SK-N-SH (cell line): Measurements from ENCODE around the gene SLAMF9. TPM values are rescaled to one million over a fixed set of nuclear protein-coding genes. Genes with fewer than 3 reads are reported as not detected.
A peak's percentile ranks its signal among the peaks of the same experiment; 100 is the strongest.

ENCODE experiments used
- CTCF ChIA-PET: fragments of 300-600, 350-600 bp; formaldehyde crosslinking; extraction: SDS; loops from one replicate; lab custom pipeline; 2021; lab: Yijun Ruan, JAX
- POLR2A ChIA-PET: fragments of 350-600 bp; sonication (Branson Sonifier 250); formaldehyde crosslinking; extraction: SDS; loops from one replicate; lab custom pipeline; 2020; ENCODE audit warnings: antibody characterized with exemption, inconsistent platforms; lab: Yijun Ruan, JAX
- DNase-seq: peaks from one replicate; pipeline ENCODE4 v3.0.0; 2012
- H2AFZ ChIP-seq: fragments of 200-600 bp; sonication (generic); 2 replicates; pipeline ENCODE4 v1.8.1; 2016; ENCODE audit warnings: antibody characterized with exemption, mild to moderate bottlenecking, low read depth
- H3F3A ChIP-seq: fragments of 200-600 bp; sonication (generic); replicated peaks from 2 replicates; pipeline ENCODE3; 2016; ENCODE audit warnings: antibody characterized with exemption, mild to moderate bottlenecking; ENCODE audit not compliant: insufficient read depth
- H3K27ac ChIP-seq, 2 experiments: fragments of 200-500 bp in 1 of 2; fragments of 200-600 bp in 1 of 2; sonication (Bioruptor generic) in 1 of 2; sonication (generic), shearing (Covaris generic) in 1 of 2; 2 replicates each; pipeline versions ENCODE4 v1.5.1 to v1.6.1; 2014 to 2016; ENCODE audit warnings: low read depth in 2 of 2, inconsistent platforms in 1 of 2, low read length in 1 of 2, mild to moderate bottlenecking in 1 of 2, mixed read lengths in 1 of 2
- H3K27me3 ChIP-seq: fragments of 200-600 bp; sonication (generic), shearing (Covaris generic); 2 replicates; pipeline ENCODE4 v1.6.1; 2016; ENCODE audit warnings: mixed run types; ENCODE audit not compliant: insufficient read depth
- H3K36me3 ChIP-seq, 2 experiments: fragments of 200-500 bp in 1 of 2; fragments of 200-600 bp in 1 of 2; sonication (Bioruptor generic) in 1 of 2; sonication (generic) in 1 of 2; replicated peaks in 1 of 2; 2 replicates each; pipeline versions ENCODE3 to v1.5.1; 2014 to 2016; ENCODE audit warnings: low read length in 1 of 2, mild to moderate bottlenecking in 1 of 2; ENCODE audit not compliant: insufficient read depth in 2 of 2, control insufficient read depth in 1 of 2
- H3K4me1 ChIP-seq, 2 experiments: fragments of 200-500 bp in 1 of 2; fragments of 200-600 bp in 1 of 2; sonication (Bioruptor generic) in 1 of 2; sonication (generic), shearing (Covaris generic) in 1 of 2; 2 replicates each; pipeline versions ENCODE4 v1.5.1 to v1.6.1; 2014 to 2016; ENCODE audit warnings: low read depth in 1 of 2, low read length in 1 of 2, mixed run types in 1 of 2; ENCODE audit not compliant: insufficient read depth in 2 of 2, control insufficient read depth in 1 of 2
- H3K4me2 ChIP-seq: fragments of 200-600 bp; sonication (generic), shearing (Covaris generic); 2 replicates; pipeline ENCODE4 v1.6.1; 2017; ENCODE audit warnings: mixed run types
- H3K4me3 ChIP-seq, 2 experiments: fragments of 200-500 bp in 1 of 2; fragments of 200-600 bp in 1 of 2; sonication (Bioruptor generic) in 1 of 2; sonication (generic), shearing (Covaris generic) in 1 of 2; 2 replicates each; pipeline versions ENCODE4 v1.5.1 to v1.8.1; 2014 to 2016; ENCODE audit warnings: low read depth in 2 of 2, inconsistent platforms in 1 of 2, low read length in 1 of 2, mild to moderate bottlenecking in 1 of 2, mixed read lengths in 1 of 2, moderate library complexity in 1 of 2
- H3K79me2 ChIP-seq: fragments of 200-600 bp; sonication (generic); 2 replicates; pipeline ENCODE4 v1.8.1; 2017; ENCODE audit warnings: mild to moderate bottlenecking; ENCODE audit not compliant: insufficient read depth
- H3K9ac ChIP-seq: fragments of 200-600 bp; sonication (generic); 2 replicates; pipeline ENCODE4 v1.6.1; 2017; ENCODE audit warnings: mixed run types
- H3K9me2 ChIP-seq: fragments of 200-600 bp; sonication (generic); 2 replicates; pipeline ENCODE4 v1.6.1; 2017; ENCODE audit warnings: mixed run types
- H3K9me3 ChIP-seq: fragments of 200-600 bp; sonication (generic); 2 replicates; pipeline ENCODE4 v1.6.1; 2017; ENCODE audit warnings: mixed run types, mild to moderate bottlenecking, moderate library complexity
- H4K20me1 ChIP-seq: fragments of 200-600 bp; sonication (generic); 2 replicates; pipeline ENCODE4 v1.6.1; 2017; ENCODE audit warnings: mild to moderate bottlenecking, mixed run types; ENCODE audit not compliant: insufficient read depth
- CHD2 ChIP-seq: fragments of 150-350 bp; IDR thresholded peaks from 2 replicates; pipeline ENCODE4 v1.6.1; 2018; ENCODE audit warnings: low read length; ENCODE audit not compliant: partially characterized antibody
- FOXM1 ChIP-seq: IDR thresholded peaks from 2 replicates; pipeline ENCODE4 v1.4.0; 2012; ENCODE audit warnings: low read depth, mild to moderate bottlenecking
- NFIC ChIP-seq: IDR thresholded peaks from 2 replicates; pipeline ENCODE4 v1.4.0; 2012; ENCODE audit warnings: borderline replicate concordance
- NRF1 ChIP-seq: IDR thresholded peaks from 2 replicates; pipeline ENCODE4 v1.6.1; 2012; ENCODE audit warnings: low read depth, mild to moderate bottlenecking, low read length
- TCF12 ChIP-seq: IDR thresholded peaks from 2 replicates; pipeline ENCODE4 v1.4.0; 2012
- USF1 ChIP-seq: IDR thresholded peaks from 2 replicates; pipeline ENCODE4 v1.4.0; 2012; ENCODE audit warnings: low read depth, borderline replicate concordance
- WGBS: methylation state at CpG from one replicate; pipeline ENCODE4 v1.1.6; 2017; ENCODE audit warnings: low lambda C conversion rate; 5-methylcytosine and 5-hydroxymethylcytosine counted together
- polyA plus RNA-seq, 3 experiments: library from polyadenylated mRNA; depleted of rRNA; stranded (reverse); fragments of >200 nt; gene quantifications; 2 replicates each; pipeline ENCODE4 v1.2.3, GENCODE V29; 2012
- TF ChIP-seq, protein P1 (sequence below): IDR thresholded peaks from 2 replicates; pipeline ENCODE4 v1.4.0; 2012; ENCODE audit warnings: low read depth
- TF ChIP-seq, protein P2 (sequence below): IDR thresholded peaks from 2 replicates; pipeline ENCODE4 v1.6.1; 2012; ENCODE audit warnings: mild to moderate bottlenecking, low read depth, low read length, moderate library complexity

Gene SLAMF9
- polyA plus RNA-seq, 1 of the 3 experiments (the other 2 are of a cell fraction): 0.12 TPM

DNA sequence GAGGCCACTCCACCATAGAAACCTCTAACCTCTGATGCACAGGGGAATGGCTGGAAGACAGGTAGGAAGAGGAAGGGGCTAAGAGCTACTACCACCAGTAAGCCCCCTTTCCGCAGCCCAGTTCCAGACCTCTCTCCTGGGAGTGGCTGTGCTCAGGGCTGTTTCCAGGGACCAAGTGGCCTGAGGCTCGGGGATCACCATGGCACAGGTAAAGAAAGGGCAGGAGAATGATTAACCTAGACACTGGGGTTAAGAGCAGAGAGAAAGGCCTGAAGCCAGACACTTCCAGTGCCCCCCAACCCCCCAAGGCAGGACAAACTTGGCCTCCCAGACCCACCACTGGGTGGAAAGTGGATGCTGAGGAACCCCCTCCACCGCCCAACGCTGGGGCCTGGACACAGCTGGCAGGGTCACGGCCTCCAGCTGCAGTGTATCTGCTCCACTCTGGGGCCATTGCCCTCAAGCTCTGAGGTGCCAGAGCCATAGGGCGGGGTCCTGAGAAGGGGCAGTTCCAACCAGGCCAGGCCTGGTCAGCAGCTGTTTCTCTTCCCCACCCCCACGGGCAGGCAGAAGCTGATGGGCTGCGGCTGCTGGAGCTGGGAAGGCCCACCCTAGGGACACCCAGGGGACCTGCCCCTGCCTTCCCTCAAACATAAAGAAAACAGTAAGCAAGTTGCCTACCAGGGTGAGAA lies 31.4 kb downstream of the SLAMF9 start:
- peak; percentile 62 for DNase-seq
- CTCF ChIA-PET: interaction anchor here (0.7 to 22.3 kb wide), 8 partner anchors 11 to 157 kb away, joined by 3 to 460 read pairs (median 6); no protein-coding TSS in a partner anchor
- Histone ChIP-seq H3K9ac (peak overlapping the region; percentile 100), H3K36me3 (peaks cover 25 to 28% of the 10 kb centered on the region in 2 experiments), H3F3A (peaks cover 29% of the 10 kb centered on the region), H3K4me1 (peaks cover 35% of the 10 kb centered on the region in 2 experiments), H4K20me1 (peaks cover 54% of the 10 kb centered on the region), H3K9me2 (no peaks in the 10 kb centered on the region), H3K4me2 (peak overlapping the region; percentile 93), H3K27ac (peak overlapping the region; percentile 73 to 97), H2AFZ (no peak overlapping the region), H3K79me2 (peaks cover 82% of the 10 kb centered on the region), H3K27me3 (no peaks in the 10 kb centered on the region), H3K4me3 (peak overlapping the region; percentile 91 to 97), H3K9me3 (no peaks in the 10 kb centered on the region)
- POLR2A ChIA-PET: interaction anchor here (1.1 kb wide), 1 partner anchor 23 kb away, joined by 3 read pairs; the partner anchor contains the start of gene IGSF9
- TF ChIP-seq USF1 (no peak), TCF12 (0 out of 2 replicates have a peak, but pooled peaks have one; percentile 5)
- 57% methylated on average over 3 of the region's 8 CpGs for WGBS

GRCh38 chr1:159921700-159922504 lies 32.1 kb downstream of the SLAMF9 start:
- H3F3A ChIP-seq: peaks cover 36% of the 10 kb centered on the region
- no peaks in the 10 kb centered on the region for H3K9me3 ChIP-seq
- H4K20me1 ChIP-seq: peaks cover 58% of the 10 kb centered on the region
- peak overlapping the region; percentile 6 to 91; a peak in 3 of 4 replicates for H3K4me3 ChIP-seq
- peak overlapping the region; percentile 93 for H3K4me2 ChIP-seq
- TF ChIP-seq, protein P1, sequence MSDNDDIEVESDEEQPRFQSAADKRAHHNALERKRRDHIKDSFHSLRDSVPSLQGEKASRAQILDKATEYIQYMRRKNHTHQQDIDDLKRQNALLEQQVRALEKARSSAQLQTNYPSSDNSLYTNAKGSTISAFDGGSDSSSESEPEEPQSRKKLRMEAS: no peak
- no peak for TF ChIP-seq NRF1
- TF ChIP-seq, protein P2, sequence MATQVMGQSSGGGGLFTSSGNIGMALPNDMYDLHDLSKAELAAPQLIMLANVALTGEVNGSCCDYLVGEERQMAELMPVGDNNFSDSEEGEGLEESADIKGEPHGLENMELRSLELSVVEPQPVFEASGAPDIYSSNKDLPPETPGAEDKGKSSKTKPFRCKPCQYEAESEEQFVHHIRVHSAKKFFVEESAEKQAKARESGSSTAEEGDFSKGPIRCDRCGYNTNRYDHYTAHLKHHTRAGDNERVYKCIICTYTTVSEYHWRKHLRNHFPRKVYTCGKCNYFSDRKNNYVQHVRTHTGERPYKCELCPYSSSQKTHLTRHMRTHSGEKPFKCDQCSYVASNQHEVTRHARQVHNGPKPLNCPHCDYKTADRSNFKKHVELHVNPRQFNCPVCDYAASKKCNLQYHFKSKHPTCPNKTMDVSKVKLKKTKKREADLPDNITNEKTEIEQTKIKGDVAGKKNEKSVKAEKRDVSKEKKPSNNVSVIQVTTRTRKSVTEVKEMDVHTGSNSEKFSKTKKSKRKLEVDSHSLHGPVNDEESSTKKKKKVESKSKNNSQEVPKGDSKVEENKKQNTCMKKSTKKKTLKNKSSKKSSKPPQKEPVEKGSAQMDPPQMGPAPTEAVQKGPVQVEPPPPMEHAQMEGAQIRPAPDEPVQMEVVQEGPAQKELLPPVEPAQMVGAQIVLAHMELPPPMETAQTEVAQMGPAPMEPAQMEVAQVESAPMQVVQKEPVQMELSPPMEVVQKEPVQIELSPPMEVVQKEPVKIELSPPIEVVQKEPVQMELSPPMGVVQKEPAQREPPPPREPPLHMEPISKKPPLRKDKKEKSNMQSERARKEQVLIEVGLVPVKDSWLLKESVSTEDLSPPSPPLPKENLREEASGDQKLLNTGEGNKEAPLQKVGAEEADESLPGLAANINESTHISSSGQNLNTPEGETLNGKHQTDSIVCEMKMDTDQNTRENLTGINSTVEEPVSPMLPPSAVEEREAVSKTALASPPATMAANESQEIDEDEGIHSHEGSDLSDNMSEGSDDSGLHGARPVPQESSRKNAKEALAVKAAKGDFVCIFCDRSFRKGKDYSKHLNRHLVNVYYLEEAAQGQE: no peak
- no peak for TF ChIP-seq FOXM1
- no peak for TF ChIP-seq CHD2
- TF ChIP-seq NFIC: peak; percentile 20; the same call in 1 of the 2 replicates
- H3K4me1 ChIP-seq: peaks cover 35 to 42% of the 10 kb centered on the region in 2 experiments
- DNase-seq: peak; percentile 62
- 72% methylated on average over 17 of the region's 18 CpGs for WGBS
- H3K9me2 ChIP-seq: no peaks in the 10 kb centered on the region
- peak overlapping the region; percentile 100 for H3K9ac ChIP-seq
- no peaks in the 10 kb centered on the region for H3K27me3 ChIP-seq
- CTCF ChIA-PET: interaction anchor here (0.6 to 22.3 kb wide), 11 partner anchors 10 to 199 kb away, joined by 3 to 460 read pairs (median 3); no protein-coding TSS in a partner anchor
- H3K79me2 ChIP-seq: peaks cover 84% of the 10 kb centered on the region
- peak overlapping the region; percentile 73 to 97 for H3K27ac ChIP-seq
- no peak overlapping the region for H2AFZ ChIP-seq
- peaks cover 25 to 35% of the 10 kb centered on the region in 2 experiments for H3K36me3 ChIP-seq
- POLR2A ChIA-PET: no interaction called here
